SU-DHL-6 (cell line): Measurements from ENCODE around the gene TUBB2B.

ENCODE experiments used
- H2AFZ ChIP-seq: fragments of 200-600 bp; sonication (generic); 2 replicates; pipeline ENCODE4 v1.6.1; 2014; ENCODE audit warnings: low read depth, mild to moderate bottlenecking, moderate library complexity, mixed read lengths, antibody characterized with exemption, low read length; ENCODE audit not compliant: severe bottlenecking
- H3F3A ChIP-seq: fragments of 200-600 bp; shearing (Covaris generic); 2 replicates; pipeline ENCODE4 v1.6.0; 2016; ENCODE audit warnings: antibody characterized with exemption, mild to moderate bottlenecking; ENCODE audit not compliant: insufficient read depth
- H3K27ac ChIP-seq: fragments of 200-600 bp; sonication (generic); 2 replicates; pipeline ENCODE4 v1.5.1; 2016; ENCODE audit warnings: low read depth, mild to moderate bottlenecking, low read length, moderate library complexity, mixed read lengths
- H3K27me3 ChIP-seq: fragments of 200-600 bp; sonication (generic), shearing (Covaris generic); 2 replicates; pipeline ENCODE4 v1.6.0; 2014; ENCODE audit warnings: mild to moderate bottlenecking, low read length
- H3K36me3 ChIP-seq: fragments of 200-600 bp; sonication (generic); 2 replicates; pipeline ENCODE4 v1.6.1; 2014; ENCODE audit warnings: mild to moderate bottlenecking, low read length, mixed read lengths
- H3K4me2 ChIP-seq: fragments of 300-600, 200-600 bp; shearing (Covaris generic), sonication (generic); 2 replicates; pipeline ENCODE4 v1.6.0; 2014; ENCODE audit warnings: low read length, low read depth, mild to moderate bottlenecking; ENCODE audit not compliant: poor library complexity, severe bottlenecking
- H3K4me3 ChIP-seq: fragments of 200-600 bp; sonication (generic); 2 replicates; pipeline ENCODE4 v1.5.1; 2014; ENCODE audit warnings: antibody characterized with exemption, low read length, mild to moderate bottlenecking, mixed read lengths; ENCODE audit not compliant: insufficient read depth, poor library complexity, severe bottlenecking
- H3K79me2 ChIP-seq: fragments of 200-600 bp; sonication (generic); 2 replicates; pipeline ENCODE4 v1.6.1; 2014; ENCODE audit warnings: mild to moderate bottlenecking, low read length, moderate library complexity; ENCODE audit not compliant: insufficient read depth
- H3K9ac ChIP-seq: fragments of 200-600 bp; sonication (generic); 2 replicates; pipeline ENCODE4 v1.7.0; 2014; ENCODE audit warnings: mild to moderate bottlenecking, low read length
- H3K9me2 ChIP-seq: fragments of 200-600 bp; sonication (generic); replicated peaks from 2 replicates; pipeline ENCODE4 v1.6.1; 2014; ENCODE audit warnings: low read length; ENCODE audit not compliant: insufficient read depth
- H3K9me3 ChIP-seq: fragments of 200-600 bp; sonication (generic); 2 replicates; pipeline ENCODE4 v1.6.1; 2014; ENCODE audit warnings: low read length, mixed read lengths; ENCODE audit not compliant: insufficient read depth
- H4K20me1 ChIP-seq: fragments of 200-600 bp; sonication (generic); 2 replicates; pipeline ENCODE4 v1.6.1; 2014; ENCODE audit warnings: low read depth, mild to moderate bottlenecking, antibody characterized with exemption, low read length, moderate library complexity, mixed read lengths
- CTCF ChIP-seq: fragments of 200-600 bp; sonication (generic); IDR thresholded peaks from one replicate; pipeline ENCODE4 v1.5.1; 2017; ENCODE audit warnings: antibody characterized with exemption, mild to moderate bottlenecking, low read length, moderate library complexity; ENCODE audit not compliant: insufficient read depth, poor library complexity, severe bottlenecking
- EZH2phosphoT487 ChIP-seq: fragments of 200-600 bp; sonication (generic), shearing (Covaris generic); conservative IDR thresholded peaks from 2 replicates; pipeline ENCODE4 v1.6.1; 2018; ENCODE audit warnings: mild to moderate bottlenecking, antibody characterized with exemption, low read length, moderate library complexity, mixed read lengths

TUBB2B gene

GRCh38 chr6:3176562-3177355, 50.7 kb downstream of the TUBB2B start:
- Histone ChIP-seq H3K36me3 (no peaks in the 10 kb centered on the region), H3K27me3 (no peaks in the 10 kb centered on the region), H4K20me1 (no peaks in the 10 kb centered on the region), H3K4me3 (no peak overlapping the region), H3K4me2 (no peak overlapping the region), H3F3A (no peaks in the 10 kb centered on the region), H3K79me2 (no peaks in the 10 kb centered on the region), H2AFZ (no peak overlapping the region), H3K27ac (no peak overlapping the region), H3K9me3 (no peaks in the 10 kb centered on the region), H3K9me2 (no peaks in the 10 kb centered on the region), H3K9ac (no peak overlapping the region)
- no peak for TF ChIP-seq EZH2phosphoT487
- TF ChIP-seq CTCF, result no peak

GRCh38 chr6:3175715-3176402, 51.6 kb downstream of the TUBB2B start:
- no peak overlapping the region for H3K9ac ChIP-seq
- H2AFZ ChIP-seq, result peak overlapping the region; percentile 17
- H3K27me3 ChIP-seq, result no peaks in the 10 kb centered on the region
- no peak for TF ChIP-seq EZH2phosphoT487
- no peak for TF ChIP-seq CTCF
- no peaks in the 10 kb centered on the region for H3K79me2 ChIP-seq
- H3K4me3 ChIP-seq, result no peak overlapping the region
- no peaks in the 10 kb centered on the region for H3F3A ChIP-seq
- H3K4me2 ChIP-seq, result no peak overlapping the region
- no peak overlapping the region for H3K27ac ChIP-seq
- H3K9me3 ChIP-seq, result no peaks in the 10 kb centered on the region
- no peaks in the 10 kb centered on the region for H4K20me1 ChIP-seq
- H3K9me2 ChIP-seq, result no peaks in the 10 kb centered on the region
- H3K36me3 ChIP-seq, result no peaks in the 10 kb centered on the region
